Posterior cingulate gyrus (tissue), 11 donors: ENCODE results near the gene GCC1.
"Not testable (repeated sequence)": the region's sequence is repeated elsewhere in the genome, so short reads cannot be mapped to it uniquely, and the experiment has no call there.

ENCODE experiments used
- DNase-seq, 10 donors: peaks; one replicate each; pipeline versions ENCODE4 v3.0.0 to v3.0.0-alpha.2; 2020 to 2021; ENCODE audit warnings: mixed read lengths in 3 of 10
- intact Hi-C: fragments of 100-400 bp; cut with DNase I; formaldehyde crosslinking; loops from one replicate; pipeline ENCODE4 v1.15.1; 2023

GCC1 gene

DNA sequence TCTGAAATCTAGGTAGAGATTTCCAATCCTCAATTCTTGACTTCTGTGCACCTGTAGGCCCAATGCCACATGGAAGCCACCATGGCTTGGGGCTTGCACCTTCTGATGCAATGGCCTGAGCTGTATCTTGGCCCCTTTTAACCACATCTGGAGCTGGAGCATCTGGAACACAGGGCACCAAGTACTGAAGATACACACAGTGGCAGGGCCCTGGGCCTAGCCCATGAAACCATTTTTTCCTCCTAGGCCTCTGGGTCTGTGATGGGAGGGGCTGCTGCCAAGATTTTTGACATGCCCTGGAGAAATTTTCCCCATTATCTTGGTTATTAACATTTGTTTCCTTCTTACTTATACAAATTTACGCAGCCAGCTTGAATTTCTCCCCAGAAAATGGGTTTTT is 39.1 kb downstream of the GCC1 start:
- intact Hi-C loops = no loop called here
- no peak for DNase-seq

DNA sequence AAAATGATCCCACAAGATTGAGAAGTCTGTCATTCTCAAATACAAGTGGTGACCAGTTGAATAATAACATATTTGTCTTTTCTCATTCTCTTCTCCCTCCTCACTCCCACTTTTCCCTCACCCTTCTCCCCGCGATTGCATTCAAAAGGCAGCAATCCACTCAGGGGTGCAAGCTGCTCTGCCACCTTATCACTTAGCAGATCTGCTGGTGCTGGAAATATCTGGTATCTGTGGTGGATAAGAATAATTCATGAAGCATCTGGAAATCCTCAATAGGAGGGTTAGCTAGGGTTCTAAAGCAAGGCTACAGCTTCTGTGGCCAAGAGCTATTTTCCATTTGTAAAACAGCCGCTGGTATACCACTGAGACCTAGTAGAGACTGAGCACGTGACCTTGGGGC is 43.8 kb downstream of the GCC1 start:
- DNase-seq = no peak
- intact Hi-C loops = no loop called here

- DNase-seq, intact Hi-C loops: not testable (repeated sequence)
Measured at GRCh38 chr7:127540461-127540860, 44.9 kb downstream of the GCC1 start.

DNA sequence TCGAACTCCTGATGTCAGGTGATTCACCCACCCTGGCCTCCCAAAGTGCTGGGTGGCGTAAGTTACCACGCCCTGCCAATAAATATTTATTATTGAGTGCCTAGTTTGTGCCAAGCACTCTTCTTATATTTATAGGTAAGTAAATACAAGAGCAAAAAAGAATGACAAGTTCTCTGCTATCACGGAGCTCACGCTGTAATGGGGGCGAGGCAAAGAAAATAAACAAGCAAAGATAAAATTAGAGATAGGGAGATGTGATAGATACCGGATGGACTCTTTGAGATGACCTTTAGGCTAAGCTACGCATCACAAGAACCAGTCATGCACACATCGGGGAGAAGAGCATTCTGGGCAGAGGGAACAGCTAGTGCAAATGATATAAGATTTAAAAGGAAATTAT is 46.3 kb downstream of the GCC1 start:
- no peak for DNase-seq
- intact Hi-C loops = no loop called here

- peak in 8 of 10 donors; percentile 7 to 86 (median 21) for DNase-seq
- intact Hi-C loops = no loop called here
Measured at GRCh38 chr7:127536741-127537140, 48.7 kb downstream of the GCC1 start.

DNA sequence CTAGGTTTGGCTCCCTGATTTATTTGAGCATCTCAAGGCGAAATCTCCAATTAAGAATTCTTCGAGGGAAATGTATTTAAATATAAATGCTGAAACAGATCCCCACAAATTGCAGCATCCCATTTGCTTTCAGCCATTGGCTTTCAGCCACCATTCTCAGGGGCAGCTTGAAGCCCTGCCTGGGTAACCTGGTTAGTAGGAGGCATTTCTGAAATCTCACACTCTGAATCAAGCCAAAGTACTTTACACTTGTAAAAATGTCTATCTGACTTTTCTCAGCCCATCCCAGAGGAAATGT is 49.1 kb downstream of the GCC1 start:
- no peak for DNase-seq

DNA sequence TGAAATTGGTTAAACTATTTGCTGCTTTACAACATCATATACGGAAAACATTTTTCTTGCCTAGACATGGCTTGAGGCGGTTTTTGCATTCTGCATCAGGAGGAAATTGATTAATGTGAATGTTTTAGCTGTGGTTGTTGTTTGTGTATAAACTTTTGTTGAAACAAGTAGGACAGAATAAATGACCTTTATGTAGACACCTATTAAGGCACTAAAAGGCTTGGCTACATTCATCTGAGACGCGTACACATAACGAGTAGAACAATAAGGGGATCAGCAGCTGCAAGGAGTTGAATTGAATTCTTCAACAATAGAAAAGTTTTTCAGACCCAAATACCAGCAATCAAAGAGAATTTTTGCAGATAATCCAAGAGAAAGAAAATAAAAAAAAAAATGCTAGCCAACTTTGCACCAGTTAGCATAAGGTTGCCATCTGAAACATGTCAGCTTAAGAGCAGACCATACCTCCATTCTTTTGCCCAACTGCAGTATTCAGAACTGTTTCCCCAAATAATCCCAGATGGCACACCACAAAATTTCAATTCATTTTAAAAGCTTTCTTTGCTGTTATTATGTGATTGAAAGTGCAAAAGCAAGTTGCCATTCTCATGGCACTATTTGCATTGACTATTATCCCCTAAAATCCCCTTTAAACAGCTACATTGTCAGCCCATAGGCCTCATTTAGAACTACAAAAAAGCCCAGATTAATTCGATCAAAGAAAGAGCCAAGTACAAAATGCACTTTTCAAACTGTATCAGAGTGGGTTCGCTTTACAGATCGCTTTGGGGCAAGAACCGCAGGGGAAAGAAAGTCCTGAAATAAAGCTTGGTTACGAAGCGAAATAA is 49.6 kb downstream of the GCC1 start:
- DNase-seq = no peak
- intact Hi-C loops = no loop called here

More for the DNA sequence above, 49.1 kb downstream of the GCC1 start:
- intact Hi-C loops = no loop called here

DNA sequence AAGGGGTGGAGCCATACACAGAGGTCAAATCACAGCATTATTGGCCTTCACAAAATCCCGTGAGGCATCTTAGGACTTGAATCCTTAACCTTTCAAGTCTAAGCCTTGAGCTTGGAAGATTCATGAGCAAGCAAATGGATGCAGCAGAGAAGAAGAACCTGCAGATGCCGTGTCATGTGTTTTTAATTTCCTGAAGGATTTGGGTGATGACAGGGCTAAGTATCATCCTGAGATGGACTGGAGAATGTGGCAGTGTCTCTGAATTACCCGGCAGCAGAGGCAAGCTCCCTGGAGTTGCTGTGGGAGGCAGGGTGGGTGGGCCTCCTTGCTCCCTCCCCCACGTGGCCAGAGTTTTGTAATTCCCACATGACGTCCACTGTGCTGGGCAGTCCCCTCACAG is 50.8 kb downstream of the GCC1 start:
- DNase-seq = no peak
- intact Hi-C loops = no loop called here

DNA sequence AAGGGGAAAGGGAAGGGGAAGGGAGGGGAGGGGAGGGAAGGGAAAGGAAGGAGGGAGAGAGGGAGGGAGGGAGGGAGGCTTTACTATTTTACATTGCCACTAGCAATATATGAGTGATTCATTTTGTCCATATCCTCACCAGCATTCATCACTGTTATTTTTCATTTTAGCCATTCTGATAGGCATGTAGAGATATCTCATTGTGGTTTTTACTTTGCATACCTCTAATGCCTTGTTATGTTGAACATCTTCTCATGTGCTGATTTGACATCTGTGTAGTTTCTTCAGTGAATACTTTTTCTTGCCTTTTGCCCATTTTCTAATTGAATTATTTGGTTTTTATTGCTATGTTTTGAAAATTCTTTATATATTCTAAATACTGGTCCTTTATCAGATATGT is 52.7 kb downstream of the GCC1 start:
- no peak for DNase-seq

GRCh38 chr7:127532151-127532550 is 53.2 kb downstream of the GCC1 start:
- DNase-seq = no peak
- intact Hi-C loops = no loop called here

More for the DNA sequence above, 52.7 kb downstream of the GCC1 start:
- intact Hi-C loops = no loop called here
